Esophagus muscularis mucosa (tissue), 4 donors: ENCODE data around the gene P2RX5. TPM values are rescaled to one million over a fixed set of nuclear protein-coding genes. Genes with fewer than 3 reads are reported as not detected.
A peak's percentile ranks its signal among the peaks of the same experiment; 100 is the strongest.

Source experiments
- DNase-seq: peaks from one replicate; pipeline ENCODE4 v3.0.0-alpha.2; 2017; ENCODE audit errors: extremely low spot score
- H3K27ac ChIP-seq, 4 donors: fragments of 200-600 bp; sonication (generic); replicated peaks in 1 of 4; 1 replicate in 3 of 4; 2 replicates in 1 of 4; pipeline ENCODE4 v1.5.1; 2016 to 2019; ENCODE audit warnings: mild to moderate bottlenecking in 1 of 4
- H3K27me3 ChIP-seq, 4 donors: fragments of 200-600 bp; sonication (generic); one replicate each; pipeline versions ENCODE4 v1.5.1 to v1.6.0; 2016 to 2019
- H3K36me3 ChIP-seq, 4 donors: fragments of 200-600 bp; sonication (generic); one replicate each; pipeline ENCODE4 v1.5.1; 2016 to 2019
- H3K4me1 ChIP-seq, 4 donors: fragments of 200-600 bp; sonication (generic); one replicate each; pipeline ENCODE4 v1.5.1; 2016 to 2019
- H3K4me3 ChIP-seq, 4 donors: fragments of 200-600 bp; sonication (generic); 1 replicate in 2 of 4; 2 replicates in 2 of 4; pipeline ENCODE4 v1.5.1; 2016 to 2019; ENCODE audit warnings: mild to moderate bottlenecking in 4 of 4, moderate library complexity in 1 of 4
- H3K9me3 ChIP-seq, 4 donors: fragments of 200-600 bp; sonication (generic); 1 replicate in 3 of 4; 2 replicates in 1 of 4; pipeline ENCODE4 v1.5.1; 2016 to 2019
- CTCF ChIP-seq, 3 experiments: fragments of 200-600 bp in 2 of 3; fragments of 450-650 bp in 1 of 3; sonication (generic) in 2 of 3; IDR thresholded peaks; one replicate each; pipeline ENCODE4 v1.5.1; 2017 to 2019; ENCODE audit warnings: antibody characterized with exemption in 3 of 3, mild to moderate bottlenecking in 2 of 3, moderate library complexity in 1 of 3
- EP300 ChIP-seq: sonication (generic); formaldehyde crosslinking; IDR thresholded peaks from one replicate; pipeline ENCODE4 v1.6.1; 2017; ENCODE audit warnings: antibody characterized with exemption
- POLR2A ChIP-seq: fragments of 450-650 bp; IDR thresholded peaks from one replicate; pipeline ENCODE4 v1.6.1; 2017; ENCODE audit warnings: antibody characterized with exemption, moderate library complexity, mild to moderate bottlenecking, low read depth
- POLR2AphosphoS5 ChIP-seq, 2 donors: sonication (generic); formaldehyde crosslinking; IDR thresholded peaks; one replicate each; pipeline ENCODE4 v1.6.1; 2017; ENCODE audit warnings: antibody characterized with exemption in 2 of 2
- WGBS: methylation state at CpG from one replicate; pipeline ENCODE4 v1.1.5; 2018; 5-methylcytosine and 5-hydroxymethylcytosine counted together
- intact Hi-C: fragments of 100-400 bp; cut with DNase I; formaldehyde crosslinking; loops from one replicate; pipeline ENCODE4 v1.15.1; 2023
- total RNA-seq, 4 donors: library from RNA; depleted of rRNA; stranded (reverse); fragments of >200 nt; gene quantifications; one replicate each; pipeline versions ENCODE4 v1.1.0 to v1.2.1, GENCODE V29; 2016

Gene P2RX5
- total RNA-seq, 4 donors from 2014 or later = 0.19 to 1.5 (median 1.0) TPM

- peaks cover 0 to 7% (median 3%) of the 10 kb centered on the region in 4 donors for H3K4me1 ChIP-seq
- TF ChIP-seq CTCF (IDR thresholded peaks at IDR 0.05) (no peak), EP300 (no peak), POLR2AphosphoS5 (IDR thresholded peaks at IDR 0.05) (no peak), POLR2A (no peak)
- H3K36me3 ChIP-seq = no peaks in the 10 kb centered on the region
- no peaks in the 10 kb centered on the region for H3K9me3 ChIP-seq
- intact Hi-C loops = no loop called here
- no peak overlapping the region for H3K27ac ChIP-seq
- no peak for DNase-seq
- no CpG with 5 or more reads among the region's 13 CpGs for WGBS
- peaks cover 0 to 67% (median 3%) of the 10 kb centered on the region in 4 donors for H3K27me3 ChIP-seq
- no peak overlapping the region for H3K4me3 ChIP-seq
These were observed 10.8 kb downstream of the P2RX5 start for GRCh38 chr17:3685174-3685573.

- WGBS = 41% methylated on average over 10 of the region's 10 CpGs
- intact Hi-C loops = no loop called here
- Histone ChIP-seq H3K27ac (no peak overlapping the region), H3K36me3 (no peaks in the 10 kb centered on the region), H3K27me3 (peaks cover 0 to 70% (median 2%) of the 10 kb centered on the region in 4 donors), H3K9me3 (no peaks in the 10 kb centered on the region), H3K4me1 (peaks cover 0 to 3% (median 1%) of the 10 kb centered on the region in 4 donors), H3K4me3 (no peak overlapping the region)
- TF ChIP-seq POLR2AphosphoS5 (IDR thresholded peaks at IDR 0.05) = no peak
- TF ChIP-seq CTCF (IDR thresholded peaks at IDR 0.05) = peak; percentile 61 to 88 (median 64)
- DNase-seq = no peak
These were observed 12.9 kb downstream of the P2RX5 start for GRCh38 chr17:3683054-3683511.

GRCh38 chr17:3682033-3682432 lies 13.9 kb downstream of the P2RX5 start:
- 90% methylated on average over 4 of the region's 12 CpGs for WGBS

GRCh38 chr17:3681565-3681964 lies 14.4 kb downstream of the P2RX5 start:
- TF ChIP-seq POLR2AphosphoS5 (IDR thresholded peaks at IDR 0.05) (no peak), CTCF (IDR thresholded peaks at IDR 0.05) (no peak), POLR2A (no peak), EP300 (no peak)
- peaks cover 0 to 75% (median 2%) of the 10 kb centered on the region in 4 donors for H3K27me3 ChIP-seq
- no peaks in the 10 kb centered on the region for H3K9me3 ChIP-seq
- intact Hi-C loops = no loop called here
- no peak overlapping the region for H3K4me3 ChIP-seq
- H3K4me1 ChIP-seq = no peaks in the 10 kb centered on the region
- WGBS = 85% methylated on average over 18 of the region's 20 CpGs
- no peak for DNase-seq
- H3K36me3 ChIP-seq = no peaks in the 10 kb centered on the region
- H3K27ac ChIP-seq = no peak overlapping the region

More at GRCh38 chr17:3682033-3682432, 13.9 kb downstream of the P2RX5 start:
- Histone ChIP-seq H3K4me1 (no peaks in the 10 kb centered on the region), H3K27me3 (peaks cover 0 to 75% (median 2%) of the 10 kb centered on the region in 4 donors), H3K36me3 (no peaks in the 10 kb centered on the region), H3K4me3 (no peak overlapping the region), H3K9me3 (no peaks in the 10 kb centered on the region), H3K27ac (no peak overlapping the region)
- no peak for DNase-seq
- no peak for TF ChIP-seq EP300
- no peak for TF ChIP-seq POLR2AphosphoS5 (IDR thresholded peaks at IDR 0.05)
- TF ChIP-seq CTCF (IDR thresholded peaks at IDR 0.05) = no peak
- intact Hi-C loops = no loop called here

GRCh38 chr17:3681057-3681456 lies 14.9 kb downstream of the P2RX5 start:
- Histone ChIP-seq H3K4me3 (no peak overlapping the region), H3K36me3 (no peaks in the 10 kb centered on the region), H3K27ac (no peak overlapping the region), H3K27me3 (peaks cover 0 to 75% (median 2%) of the 10 kb centered on the region in 4 donors), H3K4me1 (no peaks in the 10 kb centered on the region), H3K9me3 (no peaks in the 10 kb centered on the region)
- TF ChIP-seq CTCF (IDR thresholded peaks at IDR 0.05) = no peak
- no peak for TF ChIP-seq EP300
- TF ChIP-seq POLR2A = no peak
- TF ChIP-seq POLR2AphosphoS5 (IDR thresholded peaks at IDR 0.05) = no peak
- intact Hi-C loops = no loop called here
- DNase-seq = no peak
- 92% methylated on average over 9 of the region's 12 CpGs for WGBS
